OCI-LY1 (cell line): ENCODE measurements around the gene SPTSSB.

Experiments
- H2AFZ ChIP-seq: fragments of 200-600 bp; sonication (generic), shearing (Covaris generic); 2 replicates; pipeline ENCODE4 v1.6.0; 2014; ENCODE audit warnings: antibody characterized with exemption, mild to moderate bottlenecking, low read length
- H3F3A ChIP-seq: fragments of 200-600 bp; sonication (generic), shearing (Covaris generic); 2 replicates; pipeline ENCODE4 v1.6.0; 2014; ENCODE audit warnings: mild to moderate bottlenecking, antibody characterized with exemption, low read length, moderate library complexity; ENCODE audit not compliant: insufficient read depth
- H3K27ac ChIP-seq: fragments of 200-600 bp; sonication (generic); 2 replicates; pipeline ENCODE4 v1.5.1; 2014; ENCODE audit warnings: low read length, mixed run types, mild to moderate bottlenecking, low read depth; ENCODE audit not compliant: poor library complexity, severe bottlenecking
- H3K27me3 ChIP-seq: fragments of 200-600 bp; sonication (generic); 2 replicates; pipeline ENCODE4 v1.6.0; 2014; ENCODE audit warnings: antibody characterized with exemption, mild to moderate bottlenecking, low read length, moderate library complexity; ENCODE audit not compliant: insufficient read depth
- H3K36me3 ChIP-seq: fragments of 200-600 bp; sonication (generic); 2 replicates; pipeline ENCODE4 v1.6.1; 2014; ENCODE audit warnings: mild to moderate bottlenecking, antibody characterized with exemption, low read length, moderate library complexity, mixed read lengths; ENCODE audit not compliant: insufficient read depth
- H3K4me1 ChIP-seq: fragments of 200-600 bp; sonication (generic); 2 replicates; pipeline ENCODE4 v1.5.1; 2014; ENCODE audit warnings: mild to moderate bottlenecking, low read length, moderate library complexity; ENCODE audit not compliant: insufficient read depth, severe bottlenecking
- H3K4me2 ChIP-seq: fragments of 200-600 bp; sonication (generic), shearing (Covaris generic); 2 replicates; pipeline ENCODE4 v1.6.1; 2014; ENCODE audit warnings: low read length
- H3K4me3 ChIP-seq: fragments of 200-600 bp; sonication (generic); 2 replicates; pipeline ENCODE4 v1.5.1; 2014; ENCODE audit warnings: low read length, low read depth, mild to moderate bottlenecking, mixed read lengths; ENCODE audit not compliant: poor library complexity, severe bottlenecking
- H3K79me2 ChIP-seq: fragments of 200-600 bp; shearing (Covaris generic); 2 replicates; pipeline ENCODE4 v1.6.1; 2016; ENCODE audit warnings: mixed run types, low read length, mixed read lengths; ENCODE audit not compliant: insufficient read depth
- H3K9ac ChIP-seq: fragments of 200-600 bp; sonication (generic), shearing (Covaris generic); 2 replicates; pipeline ENCODE4 v1.6.1; 2014; ENCODE audit warnings: mild to moderate bottlenecking, low read length, mixed read lengths
- H3K9me2 ChIP-seq: fragments of 200-600 bp; sonication (generic), shearing (Covaris generic); 2 replicates; pipeline ENCODE4 v1.6.1; 2014; ENCODE audit warnings: low read depth, mild to moderate bottlenecking, low read length, mixed read lengths
- H3K9me3 ChIP-seq: fragments of 200-600 bp; shearing (Covaris generic); 2 replicates; pipeline ENCODE4 v1.6.1; 2014; ENCODE audit warnings: low read length, mixed read lengths
- H4K20me1 ChIP-seq: fragments of 200-600 bp; sonication (generic), shearing (Covaris generic); 2 replicates; pipeline ENCODE4 v1.6.0; 2016; ENCODE audit warnings: mild to moderate bottlenecking, low read length; ENCODE audit not compliant: insufficient read depth
- CTCF ChIP-seq: fragments of 200-600 bp; sonication (generic), shearing (Covaris generic); IDR thresholded peaks from 2 replicates; pipeline ENCODE4 v1.5.1; 2017; ENCODE audit warnings: mild to moderate bottlenecking, antibody characterized with exemption, low read length, moderate library complexity, mixed read lengths
- EZH2 ChIP-seq: fragments of 200-600 bp; sonication (generic), shearing (Covaris generic); IDR thresholded peaks from 2 replicates; pipeline ENCODE4 v1.8.0; 2017; ENCODE audit warnings: borderline replicate concordance, mixed run types, mild to moderate bottlenecking, antibody characterized with exemption, low read length, moderate library complexity, mixed read lengths

The SPTSSB gene

GRCh38 chr3:161409069-161409468, 37.8 kb upstream of the SPTSSB start:
- no peaks in the 10 kb centered on the region for H3F3A ChIP-seq
- H3K9me3 ChIP-seq = no peaks in the 10 kb centered on the region
- no peak overlapping the region for H3K4me3 ChIP-seq
- H3K79me2 ChIP-seq = no peaks in the 10 kb centered on the region
- H3K36me3 ChIP-seq = no peaks in the 10 kb centered on the region
- H3K27ac ChIP-seq = no peak overlapping the region
- TF ChIP-seq EZH2 (no peak), CTCF (peak; percentile 78)
- no peaks in the 10 kb centered on the region for H4K20me1 ChIP-seq
- no peaks in the 10 kb centered on the region for H3K9me2 ChIP-seq
- no peak overlapping the region for H3K9ac ChIP-seq
- no peaks in the 10 kb centered on the region for H3K27me3 ChIP-seq
- H2AFZ ChIP-seq = no peak overlapping the region
- H3K4me1 ChIP-seq = no peaks in the 10 kb centered on the region
- H3K4me2 ChIP-seq = no peak overlapping the region

- no peaks in the 10 kb centered on the region for H3K9me3 ChIP-seq
- no peaks in the 10 kb centered on the region for H3K27me3 ChIP-seq
- H3K27ac ChIP-seq = no peak overlapping the region
- H3F3A ChIP-seq = no peaks in the 10 kb centered on the region
- H3K9me2 ChIP-seq = no peaks in the 10 kb centered on the region
- no peak overlapping the region for H3K4me2 ChIP-seq
- H3K4me1 ChIP-seq = no peaks in the 10 kb centered on the region
- H3K9ac ChIP-seq = no peak overlapping the region
- no peaks in the 10 kb centered on the region for H3K36me3 ChIP-seq
- H3K4me3 ChIP-seq = no peak overlapping the region
- no peaks in the 10 kb centered on the region for H3K79me2 ChIP-seq
- H2AFZ ChIP-seq = no peak overlapping the region
- no peak for TF ChIP-seq CTCF
- no peaks in the 10 kb centered on the region for H4K20me1 ChIP-seq
Measured at GRCh38 chr3:161406594-161407555, 35.6 kb upstream of the SPTSSB start.

- H2AFZ ChIP-seq = no peak overlapping the region
- no peaks in the 10 kb centered on the region for H3K9me3 ChIP-seq
- no peak overlapping the region for H3K27ac ChIP-seq
- no peaks in the 10 kb centered on the region for H3K9me2 ChIP-seq
- no peak overlapping the region for H3K9ac ChIP-seq
- H3K27me3 ChIP-seq = no peaks in the 10 kb centered on the region
- H3K4me1 ChIP-seq = no peaks in the 10 kb centered on the region
- no peak overlapping the region for H3K4me2 ChIP-seq
- no peaks in the 10 kb centered on the region for H3K36me3 ChIP-seq
- H3F3A ChIP-seq = no peaks in the 10 kb centered on the region
- TF ChIP-seq CTCF = no peak
- no peak for TF ChIP-seq EZH2
- H3K79me2 ChIP-seq = no peaks in the 10 kb centered on the region
- H4K20me1 ChIP-seq = no peaks in the 10 kb centered on the region
- no peak overlapping the region for H3K4me3 ChIP-seq
Measured at GRCh38 chr3:161405836-161406235, 34.5 kb upstream of the SPTSSB start.
